HCT116 (cell line): Measurements from ENCODE around the gene SPRR4. TPM values are rescaled to one million over a fixed set of nuclear protein-coding genes. Genes with fewer than 3 reads are reported as not detected.

Source experiments
- ATAC-seq: fragments of 200-7000 bp; cut with Tn5 transposase; 2 replicates; pipeline ENCODE4 v1.9.1; 2020; ENCODE audit warnings: mild to moderate bottlenecking, moderate library complexity
- BruUV-seq: library from RNA; stranded (reverse); fragments of 400-500 nt; replicated peaks from 2 replicates; lab custom pipeline; 2021; lab: Mats Ljungman, UMichigan
- CTCF ChIA-PET: fragments of 300-600 bp; sonication (Branson Sonifier 250); formaldehyde crosslinking; loops from one replicate; lab custom pipeline; 2021; ENCODE audit warnings: antibody characterized with exemption; lab: Charles Lee
- POLR2A ChIA-PET: fragments of 300-600, 350-600 bp; sonication (Branson Sonifier 250); formaldehyde crosslinking; loops from one replicate; lab custom pipeline; 2021; ENCODE audit warnings: antibody characterized with exemption; lab: Charles Lee
- RAD21 ChIA-PET, 2 experiments: fragments of 300-600 bp; sonication (Branson Sonifier 250); formaldehyde crosslinking; loops; one replicate each; lab custom pipeline; 2023; ENCODE audit warnings: low total read pairs in 2 of 2; ENCODE audit not compliant: uncharacterized antibody in 2 of 2, unreplicated experiment in 2 of 2, low non-redundant PET in 1 of 2; lab: Charles Lee
- DNase-seq: peaks from one replicate; pipeline ENCODE4 v3.0.0-alpha.2; 2010; ENCODE audit warnings: low read depth, low spot score
- H2AFZ ChIP-seq: fragments of 200-600 bp; shearing (Covaris generic), sonication (generic); 2 replicates; pipeline ENCODE4 v1.6.1; 2017; ENCODE audit warnings: low read depth, mixed run types, mixed read lengths, antibody characterized with exemption, low read length; ENCODE audit not compliant: poor library complexity, severe bottlenecking
- H3K27ac ChIP-seq: 2 replicates; pipeline ENCODE4 v1.5.1; 2012; ENCODE audit warnings: low read depth, low read length
- H3K27me3 ChIP-seq: fragments of 200-600 bp; sonication (generic); 2 replicates; pipeline ENCODE4 v1.6.1; 2016; ENCODE audit warnings: mixed run types, low read length, mixed read lengths; ENCODE audit not compliant: insufficient read depth
- H3K36me3 ChIP-seq, 2 experiments: fragments of 200-500 bp in 1 of 2; fragments of 200-600 bp in 1 of 2; sonication (Bioruptor generic) in 1 of 2; sonication (generic) in 1 of 2; 2 replicates each; pipeline versions ENCODE4 v1.5.1 to v1.6.1; 2014 to 2016; ENCODE audit warnings: low read length in 2 of 2, inconsistent platforms in 1 of 2, mixed read lengths in 1 of 2, mixed run types in 1 of 2; ENCODE audit not compliant: insufficient read depth in 2 of 2, control insufficient read depth in 1 of 2
- H3K4me1 ChIP-seq, 2 experiments: fragments of 200-600 bp in 1 of 2; sonication (generic) in 1 of 2; 2 replicates each; pipeline versions ENCODE4 v1.5.1 to v1.6.1; 2012 to 2017; ENCODE audit warnings: low read length in 2 of 2, inconsistent platforms in 1 of 2, mild to moderate bottlenecking in 1 of 2, mixed read lengths in 1 of 2, mixed run types in 1 of 2, moderate library complexity in 1 of 2; ENCODE audit not compliant: insufficient read depth in 2 of 2, control insufficient read depth in 1 of 2
- H3K4me2 ChIP-seq: fragments of 200-600 bp; sonication (generic); 2 replicates; pipeline ENCODE4 v1.6.1; 2017; ENCODE audit warnings: mixed run types, low read length, mixed read lengths
- H3K4me3 ChIP-seq, 2 experiments: fragments of 200-600 bp in 1 of 2; sonication (generic) in 1 of 2; replicated peaks in 1 of 2; 2 replicates each; pipeline ENCODE4 v1.5.1; 2011 to 2016; ENCODE audit warnings: low read length in 2 of 2, control low read depth in 1 of 2, low read depth in 1 of 2, mild to moderate bottlenecking in 1 of 2, mixed read lengths in 1 of 2, mixed run types in 1 of 2
- H3K79me2 ChIP-seq: fragments of 200-600 bp; sonication (generic); 2 replicates; pipeline ENCODE4 v1.6.1; 2017; ENCODE audit warnings: mild to moderate bottlenecking, mixed run types, low read length, moderate library complexity, mixed read lengths; ENCODE audit not compliant: insufficient read depth
- H3K9ac ChIP-seq: fragments of 200-600 bp; sonication (generic); 2 replicates; pipeline ENCODE4 v1.6.1; 2016; ENCODE audit warnings: low read length, mixed read lengths
- H3K9me2 ChIP-seq: fragments of 200-600 bp; sonication (generic), shearing (Covaris generic); 2 replicates; pipeline ENCODE4 v1.6.1; 2017; ENCODE audit warnings: mixed run types, mild to moderate bottlenecking, moderate library complexity; ENCODE audit not compliant: insufficient read depth
- H3K9me3 ChIP-seq, 2 experiments: fragments of 200-500 bp in 1 of 2; fragments of 200-600 bp in 1 of 2; sonication (Bioruptor generic) in 1 of 2; sonication (generic) in 1 of 2; 2 replicates each; pipeline ENCODE4 v1.6.1; 2014 to 2017; ENCODE audit warnings: low read length in 2 of 2, mixed read lengths in 2 of 2, inconsistent platforms in 1 of 2, low read depth in 1 of 2, mild to moderate bottlenecking in 1 of 2, mixed run types in 1 of 2, moderate library complexity in 1 of 2; ENCODE audit not compliant: control insufficient read depth in 1 of 2, insufficient read depth in 1 of 2
- H4K20me1 ChIP-seq: fragments of 200-600 bp; sonication (generic), shearing (Covaris generic); 2 replicates; pipeline ENCODE4 v1.6.1; 2017; ENCODE audit warnings: mixed run types, mild to moderate bottlenecking, moderate library complexity; ENCODE audit not compliant: insufficient read depth
- EGR1 ChIP-seq: IDR thresholded peaks from 2 replicates; pipeline ENCODE4 v1.6.1; 2012; ENCODE audit warnings: low read depth
- MAX ChIP-seq: IDR thresholded peaks from 2 replicates; pipeline ENCODE4 v1.6.1; 2012
- POLR2AphosphoS5 ChIP-seq: IDR thresholded peaks from 2 replicates; pipeline ENCODE4 v1.6.1; 2011; ENCODE audit warnings: mild to moderate bottlenecking, low read depth, low read length, moderate library complexity
- RAD21 ChIP-seq: IDR thresholded peaks from 2 replicates; pipeline ENCODE4 v1.6.1; 2012; ENCODE audit warnings: low read depth, mild to moderate bottlenecking
- YY1 ChIP-seq: IDR thresholded peaks from 2 replicates; pipeline ENCODE4 v1.6.1; 2011; ENCODE audit warnings: low read length, low read depth, moderate library complexity, mild to moderate bottlenecking; ENCODE audit not compliant: insufficient replicate concordance; ENCODE audit errors: extremely low read depth
- ZFX ChIP-seq: fragments of 450-650 bp; IDR thresholded peaks from 2 replicates; pipeline ENCODE4 v1.6.1; 2017
- intact Hi-C: fragments of 100-400 bp; cut with micrococcal nuclease; formaldehyde crosslinking; loops from 2 replicates; pipeline ENCODE4 v1.10.0; 2022
- total RNA-seq: library from RNA; stranded (reverse); gene quantifications from one replicate; pipeline ENCODE4 v1.2.1, GENCODE V29; 2021; ENCODE audit not compliant: unreplicated experiment
- TF ChIP-seq, protein P1 (sequence below): IDR thresholded peaks from 2 replicates; pipeline ENCODE4 v1.6.1; 2012; ENCODE audit warnings: low read depth

SPRR4 gene
- total RNA-seq, 1 experiment from 2014 or later, result not detected

- CTCF ChIA-PET, result interaction anchor here (1.1 to 4.2 kb wide), 2 partner anchors 231 to 233 kb away, joined by 5 to 34 read pairs; no protein-coding TSS in a partner anchor
- POLR2A ChIA-PET, result no interaction called here
- DNase-seq, result no peak
- RAD21 ChIA-PET, result no interaction called here
- no TSS peak for BruUV-seq
- Histone ChIP-seq H3K36me3 (no peaks in the 10 kb centered on the region), H3K9ac (no peak overlapping the region), H3K4me1 (no peaks in the 10 kb centered on the region), H2AFZ (no peak overlapping the region), H3K27me3 (peaks cover 10% of the 10 kb centered on the region)
- no peak for TF ChIP-seq ZFX
- TF ChIP-seq RAD21, result no peak
- TF ChIP-seq POLR2AphosphoS5, result no peak
- TF ChIP-seq, protein P1, sequence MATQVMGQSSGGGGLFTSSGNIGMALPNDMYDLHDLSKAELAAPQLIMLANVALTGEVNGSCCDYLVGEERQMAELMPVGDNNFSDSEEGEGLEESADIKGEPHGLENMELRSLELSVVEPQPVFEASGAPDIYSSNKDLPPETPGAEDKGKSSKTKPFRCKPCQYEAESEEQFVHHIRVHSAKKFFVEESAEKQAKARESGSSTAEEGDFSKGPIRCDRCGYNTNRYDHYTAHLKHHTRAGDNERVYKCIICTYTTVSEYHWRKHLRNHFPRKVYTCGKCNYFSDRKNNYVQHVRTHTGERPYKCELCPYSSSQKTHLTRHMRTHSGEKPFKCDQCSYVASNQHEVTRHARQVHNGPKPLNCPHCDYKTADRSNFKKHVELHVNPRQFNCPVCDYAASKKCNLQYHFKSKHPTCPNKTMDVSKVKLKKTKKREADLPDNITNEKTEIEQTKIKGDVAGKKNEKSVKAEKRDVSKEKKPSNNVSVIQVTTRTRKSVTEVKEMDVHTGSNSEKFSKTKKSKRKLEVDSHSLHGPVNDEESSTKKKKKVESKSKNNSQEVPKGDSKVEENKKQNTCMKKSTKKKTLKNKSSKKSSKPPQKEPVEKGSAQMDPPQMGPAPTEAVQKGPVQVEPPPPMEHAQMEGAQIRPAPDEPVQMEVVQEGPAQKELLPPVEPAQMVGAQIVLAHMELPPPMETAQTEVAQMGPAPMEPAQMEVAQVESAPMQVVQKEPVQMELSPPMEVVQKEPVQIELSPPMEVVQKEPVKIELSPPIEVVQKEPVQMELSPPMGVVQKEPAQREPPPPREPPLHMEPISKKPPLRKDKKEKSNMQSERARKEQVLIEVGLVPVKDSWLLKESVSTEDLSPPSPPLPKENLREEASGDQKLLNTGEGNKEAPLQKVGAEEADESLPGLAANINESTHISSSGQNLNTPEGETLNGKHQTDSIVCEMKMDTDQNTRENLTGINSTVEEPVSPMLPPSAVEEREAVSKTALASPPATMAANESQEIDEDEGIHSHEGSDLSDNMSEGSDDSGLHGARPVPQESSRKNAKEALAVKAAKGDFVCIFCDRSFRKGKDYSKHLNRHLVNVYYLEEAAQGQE, result no peak
- TF ChIP-seq YY1, result no peak
- no peak for TF ChIP-seq EGR1
- TF ChIP-seq MAX, result no peak
- TF ChIP-seq, all 23 proteins: peak for 0
- Histone ChIP-seq H3K4me3 (no peak overlapping the region), H3K27ac (no peak overlapping the region), H3K9me2 (no peaks in the 10 kb centered on the region), H4K20me1 (no peaks in the 10 kb centered on the region; the same call in 1 of the 2 replicates), H3K4me2 (no peak overlapping the region), H3K79me2 (no peaks in the 10 kb centered on the region), H3K9me3 (no peaks in the 10 kb centered on the region)
- ATAC-seq, result no peak
- intact Hi-C loops, result loop anchor here (1.0 kb wide), 1 partner anchor 232 kb away; no protein-coding TSS in a partner anchor
Observed at GRCh38 chr1:152959801-152960451, 10.5 kb upstream of the SPRR4 start.
